Ishikawa (cell line): Measurements from ENCODE around the gene KMT2E.

Experiments
- CEBPB ChIP-seq: IDR thresholded peaks from 2 replicates; pipeline ENCODE4 v1.6.1; 2012
- CREB1 ChIP-seq: IDR thresholded peaks from 2 replicates; pipeline ENCODE4 v1.6.1; 2012; ENCODE audit warnings: low read depth
- EGR1 ChIP-seq: IDR thresholded peaks from 2 replicates; pipeline ENCODE4 v1.6.1; 2012
- EP300 ChIP-seq: IDR thresholded peaks from 2 replicates; pipeline ENCODE4 v1.6.1; 2012; ENCODE audit warnings: borderline replicate concordance
- FOXM1 ChIP-seq: IDR thresholded peaks from 2 replicates; pipeline ENCODE4 v1.6.1; 2012; ENCODE audit warnings: low read depth, borderline replicate concordance
- MAX ChIP-seq: IDR thresholded peaks from 2 replicates; pipeline ENCODE4 v1.6.1; 2012
- NFIC ChIP-seq: IDR thresholded peaks from 2 replicates; pipeline ENCODE4 v1.6.1; 2012
- RAD21 ChIP-seq: IDR thresholded peaks from 2 replicates; pipeline ENCODE4 v1.6.1; 2012; ENCODE audit warnings: low read depth
- TAF1 ChIP-seq: IDR thresholded peaks from 2 replicates; pipeline ENCODE4 v1.6.1; 2012; ENCODE audit warnings: low read depth, mild to moderate bottlenecking
- TCF12 ChIP-seq: IDR thresholded peaks from 2 replicates; pipeline ENCODE4 v1.6.1; 2012; ENCODE audit warnings: low read depth
- YY1 ChIP-seq: IDR thresholded peaks from 2 replicates; pipeline ENCODE4 v1.6.1; 2012; ENCODE audit warnings: low read depth
- TF ChIP-seq, protein P1 (sequence below): IDR thresholded peaks from 2 replicates; pipeline ENCODE4 v1.6.1; 2012; ENCODE audit warnings: low read depth, mild to moderate bottlenecking
- TF ChIP-seq, protein P2 (sequence below): IDR thresholded peaks from 2 replicates; pipeline ENCODE4 v1.6.1; 2012

GRCh38 chr7:105026750-105027149 is 12.7 kb downstream of the KMT2E start:
- TF ChIP-seq EP300 (no peak), CREB1 (no peak), TAF1 (no peak), RAD21 (no peak), TCF12 (no peak), EGR1 (no peak), CEBPB (no peak), NFIC (no peak), MAX (no peak), YY1 (no peak), FOXM1 (no peak)
- TF ChIP-seq, protein P1, sequence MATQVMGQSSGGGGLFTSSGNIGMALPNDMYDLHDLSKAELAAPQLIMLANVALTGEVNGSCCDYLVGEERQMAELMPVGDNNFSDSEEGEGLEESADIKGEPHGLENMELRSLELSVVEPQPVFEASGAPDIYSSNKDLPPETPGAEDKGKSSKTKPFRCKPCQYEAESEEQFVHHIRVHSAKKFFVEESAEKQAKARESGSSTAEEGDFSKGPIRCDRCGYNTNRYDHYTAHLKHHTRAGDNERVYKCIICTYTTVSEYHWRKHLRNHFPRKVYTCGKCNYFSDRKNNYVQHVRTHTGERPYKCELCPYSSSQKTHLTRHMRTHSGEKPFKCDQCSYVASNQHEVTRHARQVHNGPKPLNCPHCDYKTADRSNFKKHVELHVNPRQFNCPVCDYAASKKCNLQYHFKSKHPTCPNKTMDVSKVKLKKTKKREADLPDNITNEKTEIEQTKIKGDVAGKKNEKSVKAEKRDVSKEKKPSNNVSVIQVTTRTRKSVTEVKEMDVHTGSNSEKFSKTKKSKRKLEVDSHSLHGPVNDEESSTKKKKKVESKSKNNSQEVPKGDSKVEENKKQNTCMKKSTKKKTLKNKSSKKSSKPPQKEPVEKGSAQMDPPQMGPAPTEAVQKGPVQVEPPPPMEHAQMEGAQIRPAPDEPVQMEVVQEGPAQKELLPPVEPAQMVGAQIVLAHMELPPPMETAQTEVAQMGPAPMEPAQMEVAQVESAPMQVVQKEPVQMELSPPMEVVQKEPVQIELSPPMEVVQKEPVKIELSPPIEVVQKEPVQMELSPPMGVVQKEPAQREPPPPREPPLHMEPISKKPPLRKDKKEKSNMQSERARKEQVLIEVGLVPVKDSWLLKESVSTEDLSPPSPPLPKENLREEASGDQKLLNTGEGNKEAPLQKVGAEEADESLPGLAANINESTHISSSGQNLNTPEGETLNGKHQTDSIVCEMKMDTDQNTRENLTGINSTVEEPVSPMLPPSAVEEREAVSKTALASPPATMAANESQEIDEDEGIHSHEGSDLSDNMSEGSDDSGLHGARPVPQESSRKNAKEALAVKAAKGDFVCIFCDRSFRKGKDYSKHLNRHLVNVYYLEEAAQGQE, result no peak
- TF ChIP-seq, protein P2, sequence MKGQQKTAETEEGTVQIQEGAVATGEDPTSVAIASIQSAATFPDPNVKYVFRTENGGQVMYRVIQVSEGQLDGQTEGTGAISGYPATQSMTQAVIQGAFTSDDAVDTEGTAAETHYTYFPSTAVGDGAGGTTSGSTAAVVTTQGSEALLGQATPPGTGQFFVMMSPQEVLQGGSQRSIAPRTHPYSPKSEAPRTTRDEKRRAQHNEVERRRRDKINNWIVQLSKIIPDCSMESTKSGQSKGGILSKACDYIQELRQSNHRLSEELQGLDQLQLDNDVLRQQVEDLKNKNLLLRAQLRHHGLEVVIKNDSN, result no peak
